Measurements from ENCODE around the gene CTPS2.

CTPS2 gene

GRCh38 chrX:16700734-16701133 is 11.7 kb downstream of the CTPS2 start:
- H4K5ac ChIP-seq (ENCODE audit: low read length) = no peak overlapping the region
- no peak overlapping the region for H2BK15ac ChIP-seq (replicated peaks; ENCODE audit: low read depth)
- no peaks in the 10 kb centered on the region for H3K27me3 ChIP-seq (ENCODE audit: insufficient read depth, low read length, poor library complexity)
- DNase-seq = no peak
- H3K4me1 ChIP-seq (ENCODE audit: control insufficient read depth, low read depth, low read length) = no peaks in the 10 kb centered on the region
- no peak overlapping the region for H3K27ac ChIP-seq (ENCODE audit: low read depth, low read length)
- no peak overlapping the region for H3K18ac ChIP-seq (ENCODE audit: low read length)
- H3K36me3 ChIP-seq (ENCODE audit: control insufficient read depth, insufficient read depth, low read length) = peaks cover 2% of the 10 kb centered on the region
- no peak overlapping the region for H3K23ac ChIP-seq (ENCODE audit: low read length)
- H2AK5ac ChIP-seq (ENCODE audit: low read length) = no peak overlapping the region
- no peaks in the 10 kb centered on the region for H3K79me1 ChIP-seq (ENCODE audit: low read length)
- no CpG with 5 or more reads among the region's 2 CpGs for WGBS (ENCODE audit: extremely low coverage, insufficient coverage, low lambda C conversion rate)
- no peak overlapping the region for H2BK5ac ChIP-seq (ENCODE audit: low read length)
- H3K56ac ChIP-seq (ENCODE audit: low read length) = no peak overlapping the region
- no peak overlapping the region for H2BK120ac ChIP-seq (ENCODE audit: low read depth, low read length)
- H3K79me2 ChIP-seq (ENCODE audit: control insufficient read depth, insufficient read depth, low read length) = no peaks in the 10 kb centered on the region
- no peak overlapping the region for H3K9ac ChIP-seq (ENCODE audit: low read length)
- H3K4me2 ChIP-seq (ENCODE audit: low read length) = no peak overlapping the region
- H3K4ac ChIP-seq (ENCODE audit: low read depth, low read length) = no peak overlapping the region
- no peak overlapping the region for H4K8ac ChIP-seq (ENCODE audit: low read depth, low read length)
- no peak overlapping the region for H3K4me3 ChIP-seq (ENCODE audit: low read length)

DNA sequence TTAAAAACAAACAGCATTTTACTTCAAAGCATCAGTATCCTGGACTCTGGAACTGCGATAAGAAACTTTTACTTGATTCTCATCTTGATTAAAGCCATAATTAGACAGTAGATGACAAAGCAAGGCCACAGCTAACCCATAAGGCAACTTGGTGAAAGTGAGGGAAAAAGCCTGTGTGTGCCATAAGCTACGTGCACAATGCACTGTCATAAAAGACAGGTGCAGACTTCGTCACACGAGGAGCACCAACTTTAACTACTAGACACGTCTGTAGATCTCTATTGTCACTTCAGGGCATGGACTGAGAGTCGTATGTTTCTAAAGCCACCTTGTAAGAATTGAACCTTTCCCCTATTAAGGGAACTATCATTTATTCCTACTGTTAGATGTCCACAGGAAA is 13.1 kb downstream of the CTPS2 start:
- WGBS (ENCODE audit: extremely low coverage, insufficient coverage, low lambda C conversion rate) = no CpG with 5 or more reads among the region's 6 CpGs
- no peak overlapping the region for H3K4me2 ChIP-seq (ENCODE audit: low read length)
- H3K4ac ChIP-seq (ENCODE audit: low read depth, low read length) = no peak overlapping the region
- no peaks in the 10 kb centered on the region for H3K79me2 ChIP-seq (ENCODE audit: control insufficient read depth, insufficient read depth, low read length)
- H4K5ac ChIP-seq (ENCODE audit: low read length) = no peak overlapping the region
- H2BK5ac ChIP-seq (ENCODE audit: low read length) = no peak overlapping the region
- no peaks in the 10 kb centered on the region for H3K4me1 ChIP-seq (ENCODE audit: control insufficient read depth, low read depth, low read length)
- no peak overlapping the region for H3K18ac ChIP-seq (ENCODE audit: low read length)
- H3K27me3 ChIP-seq (ENCODE audit: insufficient read depth, low read length, poor library complexity) = no peaks in the 10 kb centered on the region
- H4K8ac ChIP-seq (ENCODE audit: low read depth, low read length) = no peak overlapping the region
- no peak overlapping the region for H3K4me3 ChIP-seq (ENCODE audit: low read length)
- no peak overlapping the region for H3K9ac ChIP-seq (ENCODE audit: low read length)
- H3K56ac ChIP-seq (ENCODE audit: low read length) = no peak overlapping the region
- H3K79me1 ChIP-seq (ENCODE audit: low read length) = no peaks in the 10 kb centered on the region
- H2AK5ac ChIP-seq (ENCODE audit: low read length) = no peak overlapping the region
- H3K27ac ChIP-seq (ENCODE audit: low read depth, low read length) = no peak overlapping the region
- no peak for DNase-seq
- H2BK15ac ChIP-seq (replicated peaks; ENCODE audit: low read depth) = no peak overlapping the region
- no peak overlapping the region for H2BK120ac ChIP-seq (ENCODE audit: low read depth, low read length)
- H3K36me3 ChIP-seq (ENCODE audit: control insufficient read depth, insufficient read depth, low read length) = peaks cover 2% of the 10 kb centered on the region
- no peak overlapping the region for H3K23ac ChIP-seq (ENCODE audit: low read length)

- Histone ChIP-seq H3K4me3 (ENCODE audit: low read length) (no peak overlapping the region), H4K8ac (ENCODE audit: low read depth, low read length) (no peak overlapping the region), H3K27me3 (ENCODE audit: insufficient read depth, low read length, poor library complexity) (no peaks in the 10 kb centered on the region), H3K56ac (ENCODE audit: low read length) (no peak overlapping the region), H3K27ac (ENCODE audit: low read depth, low read length) (no peak overlapping the region), H3K36me3 (ENCODE audit: control insufficient read depth, insufficient read depth, low read length) (peaks cover 2% of the 10 kb centered on the region), H2BK5ac (ENCODE audit: low read length) (no peak overlapping the region), H2BK15ac (replicated peaks; ENCODE audit: low read depth) (no peak overlapping the region), H2BK120ac (ENCODE audit: low read depth, low read length) (no peak overlapping the region), H3K79me2 (ENCODE audit: control insufficient read depth, insufficient read depth, low read length) (no peaks in the 10 kb centered on the region), H3K4me1 (ENCODE audit: control insufficient read depth, low read depth, low read length) (no peaks in the 10 kb centered on the region), H3K4me2 (ENCODE audit: low read length) (no peak overlapping the region), H2AK5ac (ENCODE audit: low read length) (no peak overlapping the region), H3K18ac (ENCODE audit: low read length) (no peak overlapping the region), H3K79me1 (ENCODE audit: low read length) (no peaks in the 10 kb centered on the region), H3K23ac (ENCODE audit: low read length) (no peak overlapping the region), H3K9ac (ENCODE audit: low read length) (no peak overlapping the region), H4K5ac (ENCODE audit: low read length) (no peak overlapping the region), H3K4ac (ENCODE audit: low read depth, low read length) (no peak overlapping the region)
- no peak for DNase-seq
- no CpG with 5 or more reads among the region's 3 CpGs for WGBS (ENCODE audit: extremely low coverage, insufficient coverage, low lambda C conversion rate)
Measured at GRCh38 chrX:16696956-16697355, 15.5 kb downstream of the CTPS2 start.

- no peaks in the 10 kb centered on the region for H3K4me1 ChIP-seq (ENCODE audit: control insufficient read depth, low read depth, low read length)
- no peak overlapping the region for H3K9ac ChIP-seq (ENCODE audit: low read length)
- DNase-seq = peak; percentile 43
- peaks cover 2% of the 10 kb centered on the region for H3K36me3 ChIP-seq (ENCODE audit: control insufficient read depth, insufficient read depth, low read length)
- no CpG with 5 or more reads among the region's 10 CpGs for WGBS (ENCODE audit: extremely low coverage, insufficient coverage, low lambda C conversion rate)
- H3K18ac ChIP-seq (ENCODE audit: low read length) = no peak overlapping the region
- no peak overlapping the region for H2BK120ac ChIP-seq (ENCODE audit: low read depth, low read length)
- H3K79me2 ChIP-seq (ENCODE audit: control insufficient read depth, insufficient read depth, low read length) = no peaks in the 10 kb centered on the region
- no peak overlapping the region for H3K56ac ChIP-seq (ENCODE audit: low read length)
- no peak overlapping the region for H3K4me2 ChIP-seq (ENCODE audit: low read length)
- H3K4me3 ChIP-seq (ENCODE audit: low read length) = no peak overlapping the region
- H4K5ac ChIP-seq (ENCODE audit: low read length) = no peak overlapping the region
- no peak overlapping the region for H2AK5ac ChIP-seq (ENCODE audit: low read length)
- H3K27me3 ChIP-seq (ENCODE audit: insufficient read depth, low read length, poor library complexity) = no peaks in the 10 kb centered on the region
- H2BK5ac ChIP-seq (ENCODE audit: low read length) = no peak overlapping the region
- H4K8ac ChIP-seq (ENCODE audit: low read depth, low read length) = no peak overlapping the region
- no peaks in the 10 kb centered on the region for H3K79me1 ChIP-seq (ENCODE audit: low read length)
- H3K4ac ChIP-seq (ENCODE audit: low read depth, low read length) = no peak overlapping the region
- H3K27ac ChIP-seq (ENCODE audit: low read depth, low read length) = no peak overlapping the region
- H3K23ac ChIP-seq (ENCODE audit: low read length) = no peak overlapping the region
- H2BK15ac ChIP-seq (replicated peaks; ENCODE audit: low read depth) = no peak overlapping the region
Measured at GRCh38 chrX:16695079-16695676, 17.3 kb downstream of the CTPS2 start.

DNA sequence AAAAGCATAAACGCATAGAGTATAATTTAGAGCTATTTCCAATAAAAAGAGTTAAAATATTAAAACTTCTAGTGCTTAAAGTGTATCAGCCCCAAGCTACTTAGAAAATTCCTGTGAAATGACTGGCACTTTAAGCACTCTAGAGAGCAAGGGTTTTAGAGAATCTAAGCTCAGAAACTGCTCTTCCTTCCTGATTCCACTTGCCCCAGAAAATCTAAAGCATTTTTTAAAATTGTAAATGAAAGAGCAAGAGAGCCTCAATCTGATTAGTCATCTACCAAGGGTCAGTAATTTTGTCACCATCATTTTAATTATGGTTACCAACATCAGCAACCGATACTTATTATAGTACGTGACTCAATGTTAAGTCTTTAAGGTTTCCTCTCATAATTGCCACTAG is 25.0 kb downstream of the CTPS2 start:
- Histone ChIP-seq H3K4me2 (ENCODE audit: low read length) (no peak overlapping the region), H3K9ac (ENCODE audit: low read length) (no peak overlapping the region), H4K8ac (ENCODE audit: low read depth, low read length) (no peak overlapping the region), H2AK5ac (ENCODE audit: low read length) (no peak overlapping the region), H3K4me1 (ENCODE audit: control insufficient read depth, low read depth, low read length) (no peaks in the 10 kb centered on the region), H3K4ac (ENCODE audit: low read depth, low read length) (no peak overlapping the region), H3K4me3 (ENCODE audit: low read length) (no peak overlapping the region), H2BK5ac (ENCODE audit: low read length) (no peak overlapping the region), H2BK15ac (replicated peaks; ENCODE audit: low read depth) (no peak overlapping the region), H3K36me3 (ENCODE audit: control insufficient read depth, insufficient read depth, low read length) (peaks cover 1% of the 10 kb centered on the region), H3K23ac (ENCODE audit: low read length) (no peak overlapping the region), H3K79me2 (ENCODE audit: control insufficient read depth, insufficient read depth, low read length) (no peaks in the 10 kb centered on the region), H3K27me3 (ENCODE audit: insufficient read depth, low read length, poor library complexity) (no peaks in the 10 kb centered on the region), H3K79me1 (ENCODE audit: low read length) (no peaks in the 10 kb centered on the region), H3K27ac (ENCODE audit: low read depth, low read length) (no peak overlapping the region), H4K5ac (ENCODE audit: low read length) (no peak overlapping the region), H2BK120ac (ENCODE audit: low read depth, low read length) (no peak overlapping the region), H3K56ac (ENCODE audit: low read length) (no peak overlapping the region), H3K18ac (ENCODE audit: low read length) (no peak overlapping the region)
- WGBS (ENCODE audit: extremely low coverage, insufficient coverage, low lambda C conversion rate) = no CpG with 5 or more reads among the region's 3 CpGs
- DNase-seq = no peak

DNA sequence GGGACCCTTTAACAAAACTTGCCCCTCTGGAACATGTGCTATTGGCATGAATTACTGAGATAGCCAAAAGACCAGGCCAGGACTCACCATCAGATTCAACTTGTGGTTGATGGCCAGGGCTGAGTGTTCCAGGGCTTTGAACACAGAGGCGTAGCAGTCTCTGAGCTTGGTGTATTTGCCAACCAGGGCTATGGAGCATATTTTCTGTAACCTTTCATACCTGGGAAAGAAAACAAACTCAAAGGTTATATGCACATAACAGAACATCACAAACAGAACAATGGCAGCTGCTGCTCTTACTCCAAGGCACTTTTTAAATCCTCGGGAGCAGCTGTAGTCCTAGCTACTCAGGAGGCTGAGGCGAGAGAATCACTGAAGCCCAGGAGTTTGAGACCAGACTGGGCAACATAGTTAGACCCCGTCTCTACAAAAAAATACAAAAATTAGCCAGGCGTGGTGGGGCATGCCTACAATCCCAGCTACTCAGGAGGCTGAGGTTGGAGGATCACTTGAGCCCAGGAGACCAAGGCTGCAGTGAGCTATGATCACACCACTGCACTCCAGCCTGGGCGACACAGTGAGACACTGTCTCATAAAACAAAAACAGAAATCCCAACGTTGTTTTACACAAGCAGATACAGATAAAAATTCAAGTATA is 29.3 kb downstream of the CTPS2 start:
- Histone ChIP-seq H3K27me3 (ENCODE audit: insufficient read depth, low read length, poor library complexity) (no peaks in the 10 kb centered on the region), H3K4me1 (ENCODE audit: control insufficient read depth, low read depth, low read length) (no peaks in the 10 kb centered on the region), H3K27ac (ENCODE audit: low read depth, low read length) (no peak overlapping the region), H3K18ac (ENCODE audit: low read length) (no peak overlapping the region), H2AK5ac (ENCODE audit: low read length) (no peak overlapping the region), H3K4ac (ENCODE audit: low read depth, low read length) (no peak overlapping the region), H3K23ac (ENCODE audit: low read length) (no peak overlapping the region), H2BK15ac (replicated peaks; ENCODE audit: low read depth) (no peak overlapping the region), H3K4me2 (ENCODE audit: low read length) (no peak overlapping the region), H4K8ac (ENCODE audit: low read depth, low read length) (no peak overlapping the region), H2BK120ac (ENCODE audit: low read depth, low read length) (no peak overlapping the region), H3K36me3 (ENCODE audit: control insufficient read depth, insufficient read depth, low read length) (peaks cover 1% of the 10 kb centered on the region), H3K4me3 (ENCODE audit: low read length) (no peak overlapping the region), H2BK5ac (ENCODE audit: low read length) (no peak overlapping the region), H3K79me2 (ENCODE audit: control insufficient read depth, insufficient read depth, low read length) (no peaks in the 10 kb centered on the region), H3K79me1 (ENCODE audit: low read length) (no peaks in the 10 kb centered on the region), H4K5ac (ENCODE audit: low read length) (no peak overlapping the region), H3K56ac (ENCODE audit: low read length) (no peak overlapping the region), H3K9ac (ENCODE audit: low read length) (no peak overlapping the region)
- no CpG with 5 or more reads among the region's 7 CpGs for WGBS (ENCODE audit: extremely low coverage, insufficient coverage, low lambda C conversion rate)
- DNase-seq = no peak

Data from mesendoderm (in vitro differentiated cells).